ENCODE results near the gene MSANTD4. TPM values are rescaled to one million over a fixed set of nuclear protein-coding genes. Genes with fewer than 3 reads are reported as not detected.

The MSANTD4 gene
- 22.9 to 24.8 TPM (median 24.4 TPM) in 3 replicates for total RNA-seq

DNA sequence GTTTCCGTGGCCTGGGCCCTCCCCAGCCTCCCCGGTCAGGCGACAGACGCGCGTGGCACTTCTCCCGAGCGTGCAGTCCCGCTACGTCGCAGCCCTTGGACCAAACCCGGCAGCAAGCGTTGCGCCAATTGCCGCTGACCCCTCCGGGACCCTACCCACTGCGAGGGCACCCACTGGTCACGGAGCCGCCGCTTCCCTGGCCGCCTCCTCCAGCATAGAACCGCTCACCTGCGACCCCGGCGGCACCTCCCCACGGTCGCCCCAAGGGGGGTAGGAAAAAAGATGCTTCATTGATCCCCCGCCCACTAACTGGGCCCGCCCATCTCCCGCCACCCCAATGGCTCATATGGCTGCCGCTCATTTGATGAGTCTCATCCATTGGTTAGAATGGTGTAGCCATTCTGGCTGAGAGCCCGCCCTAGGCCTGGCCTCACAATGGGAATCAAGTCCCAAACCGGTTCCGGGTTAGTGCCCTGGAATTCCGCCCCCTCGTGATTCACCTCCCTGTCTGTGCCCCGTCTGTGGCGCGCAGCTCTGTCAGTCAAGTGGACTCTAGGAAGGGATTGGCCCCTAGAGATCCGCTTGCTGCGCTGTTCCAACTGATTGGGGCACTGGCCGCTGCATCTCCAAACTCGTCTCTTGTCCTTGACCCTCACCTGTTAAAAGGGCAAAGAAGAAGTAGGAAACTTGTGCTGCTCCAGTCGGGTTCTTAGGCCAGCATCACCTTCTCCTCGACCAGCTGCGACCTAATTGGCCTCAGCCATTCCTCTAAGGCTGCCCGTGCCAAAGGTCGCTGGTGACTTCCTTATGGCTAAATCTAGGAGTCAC, at the start of gene MSANTD4:
MSANTD4 (minus strand) TSS at position 274 of the 828 bp plus-strand sequence. CDS start 11,323 bp downstream, outside the sequence.
- peak; percentile 94 to 98 for DNase-seq (ENCODE audit: low spot score in 2 of 2, unreplicated experiment in 2 of 2)
- Mint-ChIP-seq H3K4me3 (peak within 1 kb of the TSS; percentile 97), H3K27me3 (ENCODE audit: low read depth) (no peaks in the 10 kb centered on the region), H3K9me3 (peaks cover 10% of the 10 kb centered on the region), H3K36me3 (peaks cover 4% of the 10 kb centered on the region), H3K27ac (peak within 1 kb of the TSS; percentile 96), H3K4me1 (peaks cover 33% of the 10 kb centered on the region)
- TF ChIP-seq, protein P1, sequence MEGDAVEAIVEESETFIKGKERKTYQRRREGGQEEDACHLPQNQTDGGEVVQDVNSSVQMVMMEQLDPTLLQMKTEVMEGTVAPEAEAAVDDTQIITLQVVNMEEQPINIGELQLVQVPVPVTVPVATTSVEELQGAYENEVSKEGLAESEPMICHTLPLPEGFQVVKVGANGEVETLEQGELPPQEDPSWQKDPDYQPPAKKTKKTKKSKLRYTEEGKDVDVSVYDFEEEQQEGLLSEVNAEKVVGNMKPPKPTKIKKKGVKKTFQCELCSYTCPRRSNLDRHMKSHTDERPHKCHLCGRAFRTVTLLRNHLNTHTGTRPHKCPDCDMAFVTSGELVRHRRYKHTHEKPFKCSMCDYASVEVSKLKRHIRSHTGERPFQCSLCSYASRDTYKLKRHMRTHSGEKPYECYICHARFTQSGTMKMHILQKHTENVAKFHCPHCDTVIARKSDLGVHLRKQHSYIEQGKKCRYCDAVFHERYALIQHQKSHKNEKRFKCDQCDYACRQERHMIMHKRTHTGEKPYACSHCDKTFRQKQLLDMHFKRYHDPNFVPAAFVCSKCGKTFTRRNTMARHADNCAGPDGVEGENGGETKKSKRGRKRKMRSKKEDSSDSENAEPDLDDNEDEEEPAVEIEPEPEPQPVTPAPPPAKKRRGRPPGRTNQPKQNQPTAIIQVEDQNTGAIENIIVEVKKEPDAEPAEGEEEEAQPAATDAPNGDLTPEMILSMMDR (IDR thresholded peaks at IDR 0.05; ENCODE audit: unreplicated experiment): no peak

DNA sequence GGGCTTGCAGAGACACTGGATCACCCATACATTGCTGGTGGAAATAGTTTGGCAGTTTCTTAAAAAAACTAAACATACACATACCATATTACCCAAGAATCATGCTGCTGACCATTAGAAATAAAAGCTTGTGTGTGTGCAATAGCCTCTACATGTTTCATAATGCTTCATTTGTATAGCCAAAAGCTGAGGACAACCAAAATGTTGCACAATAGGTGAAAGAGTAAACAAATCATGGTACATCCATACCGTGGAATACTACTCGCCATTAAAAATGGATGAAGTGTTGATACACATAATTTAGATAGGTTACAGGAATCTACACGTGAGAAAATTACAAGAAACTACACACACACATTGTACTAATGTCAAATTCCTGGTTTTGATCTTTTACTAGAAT, 48.6 kb upstream of the MSANTD4 start:
- Mint-ChIP-seq H3K36me3 (peaks cover 11% of the 10 kb centered on the region), H3K9me3 (peaks cover 12% of the 10 kb centered on the region), H3K4me1 (peaks cover 4% of the 10 kb centered on the region), H3K4me3 (no peak overlapping the region), H3K27me3 (ENCODE audit: low read depth) (no peaks in the 10 kb centered on the region), H3K27ac (no peak overlapping the region)
- TF ChIP-seq, protein P1 (IDR thresholded peaks at IDR 0.05; ENCODE audit: unreplicated experiment): no peak
- no peak for DNase-seq (ENCODE audit: low spot score in 2 of 2, unreplicated experiment in 2 of 2)

DNA sequence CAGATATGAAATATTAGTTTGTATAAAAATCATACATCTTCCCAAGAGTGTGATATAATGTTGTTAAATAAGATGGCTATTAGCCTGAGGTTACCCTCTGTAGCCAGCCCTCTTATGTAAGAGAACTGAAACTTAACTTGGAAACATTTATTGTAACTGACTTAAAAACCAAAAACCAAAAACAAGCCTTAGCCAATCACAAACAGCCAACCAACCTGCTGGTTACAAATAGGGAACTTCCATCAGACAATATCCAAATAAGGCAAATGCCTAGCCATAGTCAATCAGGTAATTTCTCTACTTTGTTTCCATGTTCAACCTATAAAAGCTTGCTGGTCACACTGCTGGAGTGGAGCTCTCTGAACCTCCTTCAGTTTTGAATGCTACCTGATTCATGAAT, 41.0 kb upstream of the MSANTD4 start:
- Mint-ChIP-seq H3K4me1 (no peaks in the 10 kb centered on the region), H3K9me3 (peaks cover 6% of the 10 kb centered on the region), H3K36me3 (peaks cover 6% of the 10 kb centered on the region), H3K4me3 (no peak overlapping the region), H3K27me3 (ENCODE audit: low read depth) (no peaks in the 10 kb centered on the region), H3K27ac (no peak overlapping the region)
- DNase-seq (ENCODE audit: low spot score in 2 of 2, unreplicated experiment in 2 of 2): no peak
- TF ChIP-seq, protein P1 (IDR thresholded peaks at IDR 0.05; ENCODE audit: unreplicated experiment): no peak

DNA sequence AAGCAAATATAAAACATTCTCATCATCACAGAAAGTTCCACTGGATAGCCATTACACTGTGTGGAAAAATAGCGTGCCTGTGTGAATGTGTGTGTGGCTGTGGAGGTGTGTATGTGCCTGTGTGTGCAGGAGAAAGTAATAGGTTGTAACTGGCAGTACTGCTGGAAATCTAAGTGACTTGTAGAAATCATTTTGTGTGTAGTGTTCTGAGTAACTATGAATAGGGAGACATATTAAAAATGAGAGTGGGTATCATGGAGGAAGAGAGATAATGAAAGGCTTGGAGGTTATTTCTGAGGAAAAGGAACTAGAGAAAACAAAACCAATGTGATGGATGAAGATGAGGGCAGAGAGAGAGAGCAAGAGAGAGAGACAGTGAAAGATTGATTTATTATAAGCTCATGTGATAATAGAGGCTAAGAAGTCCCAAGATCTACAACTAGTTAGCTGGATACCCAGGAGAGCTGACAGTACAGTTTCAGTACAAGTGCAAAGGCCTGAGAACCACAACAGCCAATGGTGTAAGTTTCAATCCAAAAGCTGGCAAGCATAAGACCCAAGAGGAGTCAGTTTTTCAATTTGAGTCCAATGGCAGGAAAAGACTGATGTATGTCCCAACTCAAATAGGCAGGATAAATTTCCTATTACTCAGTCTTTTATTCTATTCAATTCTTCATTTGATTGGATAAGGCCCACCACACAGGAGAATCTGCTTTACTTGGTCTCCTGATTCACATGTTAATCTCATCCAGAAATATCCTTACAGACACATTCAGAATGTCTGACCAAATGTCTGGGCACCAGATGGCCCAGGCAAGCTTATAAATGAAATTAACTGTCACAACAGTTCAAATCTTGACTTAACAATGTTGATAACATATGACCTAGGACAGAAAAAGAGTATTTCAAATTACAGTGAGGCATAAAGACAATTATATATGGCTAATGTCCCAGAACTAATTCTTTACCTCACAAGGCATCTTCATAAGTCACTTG, 40.2 kb upstream of the MSANTD4 start:
- no peaks in the 10 kb centered on the region for H3K4me1 Mint-ChIP-seq
- no peak for DNase-seq (ENCODE audit: low spot score in 2 of 2, unreplicated experiment in 2 of 2)

DNA sequence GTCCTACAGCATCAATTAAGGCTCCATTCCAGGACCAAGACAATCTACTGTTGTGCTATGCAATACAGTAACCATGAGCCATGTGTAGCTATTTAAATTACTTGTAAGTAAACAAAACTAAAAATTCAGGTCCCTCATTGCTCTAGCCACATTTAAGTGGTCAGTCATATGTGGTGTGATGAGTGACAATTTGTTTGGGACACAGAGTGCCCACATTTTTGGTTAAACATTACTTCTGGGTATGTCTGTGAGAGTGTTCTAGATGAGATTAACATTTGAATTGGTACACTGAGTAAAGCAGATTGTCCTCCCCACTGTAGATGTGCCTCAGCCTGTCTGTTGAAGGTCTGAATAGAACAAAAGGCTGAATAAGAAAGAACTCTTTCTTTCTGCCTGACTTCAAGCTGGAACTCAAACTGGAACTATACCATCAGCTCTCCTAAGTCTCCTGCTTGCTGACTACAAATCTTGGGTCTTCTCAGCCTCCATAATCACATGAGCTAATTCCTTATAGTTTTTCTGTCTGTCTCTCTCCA, 39.3 kb upstream of the MSANTD4 start:
- H3K4me1 Mint-ChIP-seq: no peaks in the 10 kb centered on the region
- H3K4me3 Mint-ChIP-seq: no peak overlapping the region
- DNase-seq (ENCODE audit: low spot score in 2 of 2, unreplicated experiment in 2 of 2): no peak
- peaks cover 5% of the 10 kb centered on the region for H3K36me3 Mint-ChIP-seq
- no peaks in the 10 kb centered on the region for H3K27me3 Mint-ChIP-seq (ENCODE audit: low read depth)
- H3K9me3 Mint-ChIP-seq: peaks cover 3% of the 10 kb centered on the region
- no peak overlapping the region for H3K27ac Mint-ChIP-seq
- TF ChIP-seq, protein P1 (IDR thresholded peaks at IDR 0.05; ENCODE audit: unreplicated experiment): no peak

More for the DNA sequence above, 40.2 kb upstream of the MSANTD4 start:
- TF ChIP-seq, protein P1 (IDR thresholded peaks at IDR 0.05; ENCODE audit: unreplicated experiment): no peak
- Mint-ChIP-seq H3K27me3 (ENCODE audit: low read depth) (no peaks in the 10 kb centered on the region), H3K9me3 (peaks cover 3% of the 10 kb centered on the region), H3K4me3 (no peak overlapping the region), H3K36me3 (peaks cover 5% of the 10 kb centered on the region), H3K27ac (no peak overlapping the region)

All from mesothelial cell of epicardium (in vitro differentiated cells).